ENCODE results near the gene B3GNT7. TPM values are rescaled to one million over a fixed set of nuclear protein-coding genes. Genes with fewer than 3 reads are reported as not detected.

The B3GNT7 gene
- total and polyA plus RNA-seq, 4 donors = 0.74 to 1.7 (median 1.0) TPM

GRCh38 chr2:231415029-231415428, 19.5 kb downstream of the B3GNT7 start:
- Histone ChIP-seq H3K9ac (ENCODE audit: low read depth in 1 of 2, low read length in 2 of 2) (no peak overlapping the region), H3K27me3 (ENCODE audit: control insufficient read depth in 4 of 4, insufficient read depth in 4 of 4, low read length in 3 of 4) (no peaks in the 10 kb centered on the region), H3K4me3 (ENCODE audit: low read depth in 1 of 3, low read length in 3 of 3) (no peak overlapping the region), H3K27ac (ENCODE audit: low read depth in 1 of 2, low read length in 2 of 2) (no peak overlapping the region), H3K36me3 (ENCODE audit: control insufficient read depth in 4 of 4, insufficient read depth in 3 of 4, low read depth in 1 of 4, low read length in 3 of 4) (no peaks in the 10 kb centered on the region), H3K4me1 (ENCODE audit: control insufficient read depth in 4 of 4, insufficient read depth in 4 of 4, low read length in 3 of 4) (peaks cover 4 to 20% (median 9%) of the 10 kb centered on the region in 4 donors), H3K9me3 (ENCODE audit: control insufficient read depth in 4 of 4, low read length in 3 of 4) (no peaks in the 10 kb centered on the region)
- TF ChIP-seq REST (IDR thresholded peaks at IDR 0.05) (no peak), ZBTB33 (IDR thresholded peaks at IDR 0.05) (no peak), JUND (IDR thresholded peaks at IDR 0.05) (no peak), FOXA2 (IDR thresholded peaks at IDR 0.05) (no peak), HNF4G (IDR thresholded peaks at IDR 0.05) (no peak), RXRA (IDR thresholded peaks at IDR 0.05) (no peak)
- DNase-seq (ENCODE audit: low spot score) = no peak

- DNase-seq (ENCODE audit: low spot score) = no peak
- H3K4me3 ChIP-seq (ENCODE audit: low read depth in 1 of 3, low read length in 3 of 3) = no peak overlapping the region
- no peak overlapping the region for H3K27ac ChIP-seq (ENCODE audit: low read depth in 1 of 2, low read length in 2 of 2)
- H3K9me3 ChIP-seq (ENCODE audit: control insufficient read depth in 4 of 4, low read length in 3 of 4) = no peaks in the 10 kb centered on the region
- no peaks in the 10 kb centered on the region for H3K36me3 ChIP-seq (ENCODE audit: control insufficient read depth in 4 of 4, insufficient read depth in 3 of 4, low read depth in 1 of 4, low read length in 3 of 4)
- peaks cover 0 to 5% (median 3%) of the 10 kb centered on the region in 4 donors for H3K4me1 ChIP-seq (ENCODE audit: control insufficient read depth in 4 of 4, insufficient read depth in 4 of 4, low read length in 3 of 4)
- H3K9ac ChIP-seq (ENCODE audit: low read depth in 1 of 2, low read length in 2 of 2) = no peak overlapping the region
- TF ChIP-seq FOXA2 (IDR thresholded peaks at IDR 0.05) = no peak
- TF ChIP-seq ZBTB33 (IDR thresholded peaks at IDR 0.05) = no peak
- TF ChIP-seq JUND (IDR thresholded peaks at IDR 0.05) = no peak
- no peak for TF ChIP-seq REST (IDR thresholded peaks at IDR 0.05)
- TF ChIP-seq YY1 (IDR thresholded peaks at IDR 0.05) = no peak
- no peak for TF ChIP-seq CTCF (IDR thresholded peaks at IDR 0.05; ENCODE audit: low read depth, low read length, missing input control)
- no peak for TF ChIP-seq MAX (IDR thresholded peaks at IDR 0.05)
- no peak for TF ChIP-seq GABPA (IDR thresholded peaks at IDR 0.05 in 1 of 2, conservative IDR thresholded peaks at IDR 0.05 in 1 of 2)
- TF ChIP-seq ATF3 (IDR thresholded peaks at IDR 0.05) = no peak
- no peak for TF ChIP-seq RXRA (IDR thresholded peaks at IDR 0.05)
- TF ChIP-seq SP1 (IDR thresholded peaks at IDR 0.05) = no peak
- no peak for TF ChIP-seq TAF1 (conservative IDR thresholded peaks at IDR 0.05)
- no peak for TF ChIP-seq NR2F2 (IDR thresholded peaks at IDR 0.05)
- no peak for TF ChIP-seq HNF4G (IDR thresholded peaks at IDR 0.05)
- TF ChIP-seq RAD21 (IDR thresholded peaks at IDR 0.05) = no peak
- 89% methylated on average over 26 of the region's 26 CpGs for WGBS
- H3K27me3 ChIP-seq (ENCODE audit: control insufficient read depth in 4 of 4, insufficient read depth in 4 of 4, low read length in 3 of 4) = no peaks in the 10 kb centered on the region
These were observed 23.5 kb downstream of the B3GNT7 start for GRCh38 chr2:231418820-231419640.

All from liver (tissue), 9 donors.